ENCODE measurements around the gene SASH1. TPM values are rescaled to one million over a fixed set of nuclear protein-coding genes. Genes with fewer than 3 reads are reported as not detected.

SASH1 gene
- total RNA-seq, 4 donors from 2014 or later, result 132 to 238 (median 160) TPM

DNA sequence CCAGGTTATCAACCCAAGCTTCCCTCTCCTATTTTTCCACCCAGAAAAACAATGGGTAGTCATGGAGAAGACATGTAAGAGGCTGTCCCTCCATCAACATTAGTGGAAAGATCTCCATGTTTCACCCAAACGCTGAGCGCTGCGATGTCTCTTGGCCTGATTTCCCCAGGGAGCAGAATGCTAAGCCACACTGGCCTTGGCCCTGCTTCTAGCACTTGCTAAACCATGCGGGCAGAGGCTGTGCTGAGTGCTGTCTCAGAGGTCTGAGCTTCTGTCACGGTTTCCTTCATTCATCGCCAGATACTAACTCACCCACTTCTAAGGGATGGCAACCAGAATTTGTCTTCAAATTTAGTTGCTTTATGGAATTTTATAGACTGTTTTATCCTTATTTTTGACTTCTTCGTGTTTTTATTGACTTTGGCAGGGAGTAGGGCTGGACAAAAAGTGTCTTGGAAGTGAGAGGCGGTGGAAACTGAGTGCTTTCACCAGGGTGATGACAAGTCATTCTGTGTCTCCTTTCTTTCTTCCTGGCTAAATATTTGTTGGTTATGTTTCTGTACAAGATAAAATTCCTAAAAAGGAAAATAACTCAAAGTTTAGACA lies 222.8 kb downstream of the SASH1 start:
- H3K9me3 ChIP-seq, result no peaks in the 10 kb centered on the region

DNA sequence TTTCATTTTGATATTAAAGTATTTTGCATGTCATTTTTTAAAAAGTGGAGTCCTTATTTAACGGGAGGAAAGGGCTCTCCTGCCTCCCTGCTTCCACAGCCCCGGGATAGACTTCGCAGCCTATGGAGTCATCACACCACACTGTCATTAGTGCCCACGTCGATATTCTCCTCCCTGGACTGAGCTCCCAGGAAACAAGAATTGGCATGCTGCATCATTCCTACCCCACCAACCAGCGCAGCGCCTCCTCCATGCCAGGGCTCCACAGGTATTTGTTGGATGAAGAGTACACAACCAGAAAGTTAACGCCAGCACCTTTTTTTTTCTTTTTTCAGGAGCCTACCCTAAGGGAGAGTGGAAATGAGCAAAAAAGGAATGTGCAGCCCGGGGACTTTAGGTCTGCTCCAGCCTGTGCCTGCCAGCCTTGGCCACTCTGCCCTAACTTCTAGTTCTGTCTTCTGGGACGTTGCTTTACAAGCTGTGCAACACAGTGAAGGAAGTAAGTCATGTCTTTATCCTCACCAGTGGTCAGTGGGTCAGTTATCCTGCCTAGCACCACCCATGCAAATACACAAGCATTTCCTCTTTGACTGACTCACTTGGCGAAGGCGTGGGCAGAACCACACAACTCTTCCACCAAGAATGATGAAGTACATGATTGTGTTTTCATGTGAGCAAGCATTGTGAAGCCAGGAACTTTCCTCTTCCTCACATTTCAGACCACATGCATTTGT lies 223.5 kb downstream of the SASH1 start:
- Histone ChIP-seq H3K4me3 (no peak overlapping the region), H3K4me1 (peaks cover 0 to 28% (median 4%) of the 10 kb centered on the region in 4 donors), H3K27ac (peak overlapping the region in 3 of 4 donors; percentile 11 to 91 (median 77)), H3K36me3 (no peaks in the 10 kb centered on the region), H3K27me3 (no peaks in the 10 kb centered on the region), H3K9me3 (no peaks in the 10 kb centered on the region)
- no peak for DNase-seq (ENCODE audit: low spot score in 2 of 2)
- TF ChIP-seq POLR2A (IDR thresholded peaks at IDR 0.05), result no peak
- TF ChIP-seq EP300 (IDR thresholded peaks at IDR 0.05), result peak in 1 of 2 donors; percentile 88
- 63 to 64% methylated on average over 12 of the region's 12 CpGs for WGBS, 2 donors

More for the DNA sequence above, 222.8 kb downstream of the SASH1 start:
- Histone ChIP-seq H3K4me1 (peaks cover 0 to 28% (median 5%) of the 10 kb centered on the region in 4 donors), H3K4me3 (no peak overlapping the region), H3K27ac (peak overlapping the region in 3 of 4 donors; percentile 11 to 77 (median 47)), H3K27me3 (no peaks in the 10 kb centered on the region), H3K36me3 (no peaks in the 10 kb centered on the region)
- no peak for TF ChIP-seq POLR2A (IDR thresholded peaks at IDR 0.05)
- TF ChIP-seq, protein P1, sequence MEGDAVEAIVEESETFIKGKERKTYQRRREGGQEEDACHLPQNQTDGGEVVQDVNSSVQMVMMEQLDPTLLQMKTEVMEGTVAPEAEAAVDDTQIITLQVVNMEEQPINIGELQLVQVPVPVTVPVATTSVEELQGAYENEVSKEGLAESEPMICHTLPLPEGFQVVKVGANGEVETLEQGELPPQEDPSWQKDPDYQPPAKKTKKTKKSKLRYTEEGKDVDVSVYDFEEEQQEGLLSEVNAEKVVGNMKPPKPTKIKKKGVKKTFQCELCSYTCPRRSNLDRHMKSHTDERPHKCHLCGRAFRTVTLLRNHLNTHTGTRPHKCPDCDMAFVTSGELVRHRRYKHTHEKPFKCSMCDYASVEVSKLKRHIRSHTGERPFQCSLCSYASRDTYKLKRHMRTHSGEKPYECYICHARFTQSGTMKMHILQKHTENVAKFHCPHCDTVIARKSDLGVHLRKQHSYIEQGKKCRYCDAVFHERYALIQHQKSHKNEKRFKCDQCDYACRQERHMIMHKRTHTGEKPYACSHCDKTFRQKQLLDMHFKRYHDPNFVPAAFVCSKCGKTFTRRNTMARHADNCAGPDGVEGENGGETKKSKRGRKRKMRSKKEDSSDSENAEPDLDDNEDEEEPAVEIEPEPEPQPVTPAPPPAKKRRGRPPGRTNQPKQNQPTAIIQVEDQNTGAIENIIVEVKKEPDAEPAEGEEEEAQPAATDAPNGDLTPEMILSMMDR (IDR thresholded peaks at IDR 0.05), result no peak
- TF ChIP-seq EP300 (IDR thresholded peaks at IDR 0.05), result no peak
- WGBS, 2 donors, result 62 to 67% methylated on average over 8 of the region's 8 CpGs
- DNase-seq (ENCODE audit: low spot score in 2 of 2), result no peak

DNA sequence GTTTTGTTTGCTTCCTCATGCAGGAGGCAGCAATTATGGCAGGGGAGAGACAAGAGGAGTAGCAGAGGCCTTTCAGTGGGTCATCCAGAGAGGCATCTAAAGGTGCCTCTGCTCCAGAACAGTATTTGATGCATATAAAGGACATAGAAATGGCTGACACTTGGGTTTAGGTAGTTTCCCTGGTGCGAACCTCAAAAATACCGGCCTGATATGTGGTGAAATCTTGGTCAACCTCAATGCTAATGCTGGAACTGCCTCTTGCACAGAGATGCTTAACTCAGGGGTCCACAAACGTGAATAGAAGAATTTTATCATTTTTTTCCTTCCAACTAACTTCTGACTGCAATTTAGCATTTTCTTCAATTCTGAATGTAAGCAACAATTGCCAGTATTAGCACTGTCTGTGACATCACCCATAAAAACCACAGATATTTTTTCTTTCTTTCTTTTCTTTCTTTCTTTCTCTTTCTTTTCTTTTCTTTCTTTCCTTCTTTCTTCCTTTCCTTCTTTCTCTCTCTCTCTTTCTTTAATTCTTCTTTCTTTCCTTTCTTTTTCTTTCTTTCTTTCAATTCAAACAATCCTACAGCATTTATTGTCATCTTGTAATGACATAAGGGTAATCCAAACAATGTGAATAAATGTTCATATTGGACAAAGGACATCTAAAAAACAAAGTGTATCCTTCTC lies 224.2 kb downstream of the SASH1 start:
- TF ChIP-seq POLR2A (IDR thresholded peaks at IDR 0.05), result no peak
- no peak for TF ChIP-seq EP300 (IDR thresholded peaks at IDR 0.05)
- TF ChIP-seq, protein P1 (IDR thresholded peaks at IDR 0.05), result no peak
- Histone ChIP-seq H3K27ac (peak overlapping the region in 2 of 4 donors; percentile 77 to 91), H3K4me1 (peaks cover 0 to 28% (median 4%) of the 10 kb centered on the region in 4 donors), H3K36me3 (no peaks in the 10 kb centered on the region), H3K9me3 (no peaks in the 10 kb centered on the region), H3K4me3 (no peak overlapping the region), H3K27me3 (no peaks in the 10 kb centered on the region)
- WGBS, 2 donors, result 50 to 77% methylated on average over 3 of the region's 3 CpGs
- DNase-seq (ENCODE audit: low spot score in 2 of 2), result no peak

DNA sequence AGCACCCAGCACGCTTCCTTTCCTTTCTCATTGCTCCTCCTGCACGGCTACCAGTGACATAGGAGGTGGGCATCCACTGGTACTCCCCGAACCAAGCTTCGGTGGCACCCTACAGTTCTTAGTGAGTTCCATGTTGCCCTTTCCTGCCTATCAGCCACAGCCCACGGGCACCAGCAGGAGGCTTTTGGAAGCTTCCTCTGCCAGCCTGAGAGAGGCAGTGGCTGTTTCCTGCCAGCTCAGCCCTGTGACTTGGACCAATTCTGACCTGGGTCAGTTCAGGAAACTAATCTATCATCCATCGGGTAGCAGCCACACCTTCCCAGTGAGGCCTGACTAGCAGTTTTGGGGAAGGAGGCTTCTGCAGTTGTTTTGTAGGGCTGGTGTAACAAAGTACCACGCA lies 227.8 kb downstream of the SASH1 start:
- Histone ChIP-seq H3K27me3 (no peaks in the 10 kb centered on the region), H3K36me3 (no peaks in the 10 kb centered on the region), H3K4me1 (peaks cover 0 to 23% (median 4%) of the 10 kb centered on the region in 4 donors), H3K4me3 (no peak overlapping the region), H3K27ac (no peak overlapping the region), H3K9me3 (no peaks in the 10 kb centered on the region)
- DNase-seq (ENCODE audit: low spot score in 2 of 2), result no peak
- TF ChIP-seq, protein P1 (IDR thresholded peaks at IDR 0.05), result no peak
- TF ChIP-seq POLR2A (IDR thresholded peaks at IDR 0.05) (no peak), EP300 (IDR thresholded peaks at IDR 0.05) (no peak)
- WGBS, 2 donors, result 54 to 76% methylated on average over 7 of the region's 7 CpGs

DNA sequence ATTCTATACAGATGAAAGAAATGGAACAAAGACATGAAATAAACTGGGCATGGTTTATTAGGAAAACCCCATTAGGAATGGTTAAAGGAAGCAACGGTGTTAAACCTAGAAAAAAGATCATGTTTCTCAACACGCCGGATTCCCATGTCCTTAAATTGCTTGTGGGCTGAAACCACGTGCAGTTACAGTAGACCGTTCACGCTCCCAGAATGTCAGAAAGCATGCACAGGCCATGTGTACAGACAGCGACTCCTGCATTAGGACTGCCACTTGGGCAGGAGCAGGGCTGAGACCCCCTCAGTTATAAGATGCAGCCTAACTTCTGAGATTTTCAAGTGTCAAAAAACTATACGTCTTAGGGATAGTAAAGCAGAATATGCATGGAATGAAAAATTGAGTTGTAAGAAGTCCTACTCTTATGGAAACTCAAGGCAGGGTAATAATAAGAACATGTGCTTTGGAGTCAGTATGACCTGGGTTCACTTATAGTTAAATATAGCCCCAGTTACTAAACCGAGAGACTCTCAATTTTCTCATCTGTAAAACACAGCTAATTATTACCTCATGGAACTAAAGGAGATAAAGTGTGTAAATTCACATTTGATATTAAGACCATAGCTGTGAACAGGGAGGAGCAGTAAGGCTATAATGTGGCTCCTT lies 230.2 kb downstream of the SASH1 start:
- H3K36me3 ChIP-seq, result no peaks in the 10 kb centered on the region
- TF ChIP-seq EP300 (IDR thresholded peaks at IDR 0.05), result no peak
- TF ChIP-seq, protein P1 (IDR thresholded peaks at IDR 0.05), result no peak
- no peak for TF ChIP-seq POLR2A (IDR thresholded peaks at IDR 0.05)
- 81 to 84% methylated on average over 9 of the region's 9 CpGs for WGBS, 2 donors
- H3K9me3 ChIP-seq, result no peaks in the 10 kb centered on the region
- no peak overlapping the region for H3K4me3 ChIP-seq
- H3K4me1 ChIP-seq, result no peaks in the 10 kb centered on the region
- H3K27ac ChIP-seq, result no peak overlapping the region
- no peak for DNase-seq (ENCODE audit: low spot score in 2 of 2)
- H3K27me3 ChIP-seq, result no peaks in the 10 kb centered on the region

Measured in tibial nerve (tissue), 4 donors.